RWPE1 (cell line): ENCODE results near the gene ERC2.

Experiments
- CTCF ChIA-PET: fragments of 350-600 bp; sonication (Branson Sonifier 250); formaldehyde crosslinking; extraction: SDS; loops from one replicate; lab custom pipeline; 2021; lab: Yijun Ruan, JAX
- POLR2A ChIA-PET: fragments of 400-600 bp; formaldehyde crosslinking; extraction: SDS; loops from one replicate; lab custom pipeline; 2020; ENCODE audit warnings: antibody characterized with exemption; ENCODE audit not compliant: low non-redundant PET; lab: Yijun Ruan, JAX
- DNase-seq: peaks from one replicate; pipeline ENCODE4 v3.0.0; 2012; ENCODE audit warnings: low spot score
- H3K27ac ChIP-seq: fragments of 450-650 bp; 2 replicates; pipeline ENCODE4 v1.5.1; 2017
- TF ChIP-seq, protein P1 (sequence below): fragments of 450-650 bp; conservative IDR thresholded peaks from 2 replicates; pipeline ENCODE4 v1.5.1; 2017; ENCODE audit warnings: low read depth, mild to moderate bottlenecking

The ERC2 gene

DNA sequence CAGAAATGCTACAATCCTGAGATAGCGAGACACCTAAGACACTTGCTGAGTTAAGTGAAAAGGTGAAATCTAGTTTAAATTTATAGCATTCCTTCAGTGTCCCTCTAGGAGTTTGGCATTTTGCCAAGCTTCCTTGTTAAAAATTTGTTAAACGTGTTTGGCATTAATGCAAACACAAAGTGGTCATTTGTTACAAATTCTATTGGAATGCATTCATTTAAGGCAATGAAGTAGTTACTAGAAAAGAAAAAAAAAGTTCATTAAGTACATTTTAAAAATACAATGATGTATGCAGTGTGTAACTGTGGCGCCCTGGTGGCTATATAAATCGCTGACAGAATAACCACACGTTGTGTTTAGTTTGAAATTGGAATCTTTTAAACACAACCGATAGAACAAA, 949.8 kb downstream of the ERC2 start:
- peak; percentile 15 for DNase-seq
- ChIA-PET POLR2A (no interaction called here), CTCF (no interaction called here)

DNA sequence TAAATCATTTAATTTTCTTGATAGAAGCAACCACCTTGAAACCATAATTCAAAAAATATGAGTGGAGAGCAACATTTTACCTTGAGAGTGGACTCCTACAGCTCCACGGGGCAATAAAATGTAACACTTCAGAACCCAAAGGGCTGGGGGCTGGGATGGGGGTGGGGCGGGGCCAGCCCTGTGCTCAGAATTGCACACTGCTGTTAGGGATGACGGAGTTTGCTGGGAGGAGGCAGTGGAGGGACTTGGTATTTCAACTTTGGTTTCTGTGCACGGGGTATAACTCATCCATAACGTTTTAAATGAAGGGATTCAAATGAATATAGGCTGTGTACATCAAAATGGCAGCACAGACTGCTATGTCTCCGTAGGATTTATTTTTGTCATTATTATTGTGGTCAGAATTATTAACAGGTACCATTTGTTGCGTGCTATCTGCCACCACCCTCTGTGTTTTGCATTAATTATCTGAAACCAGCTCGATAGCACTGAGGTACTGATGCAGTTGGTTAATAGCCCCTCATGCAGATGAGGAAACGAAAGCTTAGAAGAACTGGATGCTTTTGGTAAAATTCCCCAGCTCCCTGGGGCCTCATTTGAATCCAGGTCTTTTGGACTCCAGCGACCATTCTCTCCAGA, 951.8 kb downstream of the ERC2 start:
- TF ChIP-seq, protein P1, sequence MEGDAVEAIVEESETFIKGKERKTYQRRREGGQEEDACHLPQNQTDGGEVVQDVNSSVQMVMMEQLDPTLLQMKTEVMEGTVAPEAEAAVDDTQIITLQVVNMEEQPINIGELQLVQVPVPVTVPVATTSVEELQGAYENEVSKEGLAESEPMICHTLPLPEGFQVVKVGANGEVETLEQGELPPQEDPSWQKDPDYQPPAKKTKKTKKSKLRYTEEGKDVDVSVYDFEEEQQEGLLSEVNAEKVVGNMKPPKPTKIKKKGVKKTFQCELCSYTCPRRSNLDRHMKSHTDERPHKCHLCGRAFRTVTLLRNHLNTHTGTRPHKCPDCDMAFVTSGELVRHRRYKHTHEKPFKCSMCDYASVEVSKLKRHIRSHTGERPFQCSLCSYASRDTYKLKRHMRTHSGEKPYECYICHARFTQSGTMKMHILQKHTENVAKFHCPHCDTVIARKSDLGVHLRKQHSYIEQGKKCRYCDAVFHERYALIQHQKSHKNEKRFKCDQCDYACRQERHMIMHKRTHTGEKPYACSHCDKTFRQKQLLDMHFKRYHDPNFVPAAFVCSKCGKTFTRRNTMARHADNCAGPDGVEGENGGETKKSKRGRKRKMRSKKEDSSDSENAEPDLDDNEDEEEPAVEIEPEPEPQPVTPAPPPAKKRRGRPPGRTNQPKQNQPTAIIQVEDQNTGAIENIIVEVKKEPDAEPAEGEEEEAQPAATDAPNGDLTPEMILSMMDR: no peak
- ChIA-PET POLR2A (no interaction called here), CTCF (interaction anchor here (0.5 to 0.6 kb wide), 3 partner anchors 32 to 296 kb away, joined by 3 to 5 read pairs (median 3); no protein-coding TSS in a partner anchor)

More for the DNA sequence above, 949.8 kb downstream of the ERC2 start:
- no peak overlapping the region for H3K27ac ChIP-seq
- TF ChIP-seq, protein P1: no peak

GRCh38 chr3:55515550-55516246, 952.6 kb downstream of the ERC2 start:
- POLR2A ChIA-PET: no interaction called here
- TF ChIP-seq, protein P1: no peak
- no peak for DNase-seq
- H3K27ac ChIP-seq: no peak overlapping the region
- CTCF ChIA-PET: no interaction called here

More for the DNA sequence above, 951.8 kb downstream of the ERC2 start:
- no peak overlapping the region for H3K27ac ChIP-seq
- no peak for DNase-seq

DNA sequence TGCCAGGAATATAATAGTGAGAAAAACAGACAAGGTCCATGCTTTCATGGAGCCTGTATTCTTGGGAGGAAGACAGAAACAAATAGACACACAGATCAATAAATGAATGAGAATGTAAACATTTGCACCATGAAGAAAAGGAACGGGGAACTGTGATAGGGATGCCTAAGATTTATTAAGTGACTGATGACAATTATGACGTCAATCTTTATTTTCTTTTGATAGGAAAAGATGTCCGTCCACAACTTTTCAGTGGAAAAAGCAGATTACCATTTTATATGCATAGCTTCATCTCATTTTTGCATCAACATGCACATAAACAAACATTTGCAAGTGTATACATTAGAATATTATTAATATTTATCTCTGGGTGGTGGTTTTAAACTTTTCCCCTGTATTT, 953.3 kb downstream of the ERC2 start:
- ChIA-PET POLR2A (no interaction called here), CTCF (no interaction called here)
- no peak overlapping the region for H3K27ac ChIP-seq
- TF ChIP-seq, protein P1: no peak
- no peak for DNase-seq

DNA sequence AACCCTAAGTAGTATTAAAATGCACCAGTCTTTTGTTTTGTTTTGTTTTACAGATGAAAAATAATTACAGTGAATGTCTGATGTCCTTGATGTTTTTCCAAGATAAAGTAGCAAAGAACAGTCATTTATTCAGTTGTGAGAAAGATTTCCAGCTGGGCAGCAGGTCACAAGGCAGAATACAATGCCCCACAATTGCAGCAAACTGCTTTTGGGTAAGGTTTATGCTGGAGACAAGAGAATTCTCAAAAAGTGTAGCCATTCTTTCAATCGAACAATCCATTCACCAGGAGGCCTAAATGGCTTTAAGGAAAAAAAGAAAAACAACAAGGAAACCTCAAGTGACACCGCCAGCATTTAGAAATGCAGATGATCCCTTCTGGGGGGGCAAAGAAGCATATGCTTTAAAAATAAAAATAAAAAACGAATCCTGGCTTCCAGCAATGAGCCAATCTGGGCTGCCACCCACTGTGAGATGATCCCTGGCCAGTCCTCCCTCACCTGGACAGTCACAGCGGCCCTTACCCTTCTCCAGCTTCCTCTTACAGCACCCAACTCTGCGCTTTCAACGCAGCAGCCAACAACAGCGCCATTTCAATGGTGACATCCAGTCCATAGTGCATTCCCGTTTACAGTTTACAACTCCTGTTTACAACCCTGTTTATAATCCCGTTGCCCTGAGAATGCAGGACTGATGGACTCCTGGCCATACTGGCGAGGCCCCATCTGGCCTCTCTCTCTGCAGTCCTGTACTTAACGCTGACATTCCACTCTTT, 955.5 kb downstream of the ERC2 start:
- no peak for DNase-seq
- TF ChIP-seq, protein P1: no peak
- ChIA-PET CTCF (no interaction called here), POLR2A (no interaction called here)
- peak overlapping the region; percentile 66 for H3K27ac ChIP-seq

- ChIA-PET CTCF (no interaction called here), POLR2A (no interaction called here)
- TF ChIP-seq, protein P1: no peak
- no peak for DNase-seq
- H3K27ac ChIP-seq: peak overlapping the region; percentile 72
Observed at GRCh38 chr3:55511895-55512570, 956.2 kb downstream of the ERC2 start.
